ENCODE data around the gene ABHD1. TPM values are rescaled to one million over a fixed set of nuclear protein-coding genes. Genes with fewer than 3 reads are reported as not detected.
"Not testable (repeated sequence)": the region's sequence is repeated elsewhere in the genome, so short reads cannot be mapped to it uniquely, and the experiment has no call there.

Gene ABHD1
- 0.10 TPM in 1 of 2 replicates, not detected in the other for total RNA-seq

GRCh38 chr2:27123302-27124150, at the start of gene ABHD1:
Gene ABHD1 (plus strand): TSS chr2:27123815. CDS start chr2:27123949, 134 bp downstream.
- no peak for DNase-seq (ENCODE audit: low read depth)

- no peak for DNase-seq (ENCODE audit: low read depth)
Observed at GRCh38 chr2:27074738-27075565, 48.7 kb upstream of the ABHD1 start.

- not testable (repeated sequence) for DNase-seq (ENCODE audit: low read depth)
Observed at GRCh38 chr2:27075566-27075871, 48.1 kb upstream of the ABHD1 start.

- DNase-seq (ENCODE audit: low read depth), result no peak
Observed at GRCh38 chr2:27076323-27076722, 47.3 kb upstream of the ABHD1 start.

GRCh38 chr2:27077231-27077630, 46.4 kb upstream of the ABHD1 start:
- DNase-seq (ENCODE audit: low read depth), result no peak

- DNase-seq (ENCODE audit: low read depth), result no peak
Observed at GRCh38 chr2:27078267-27079194, 45.1 kb upstream of the ABHD1 start, which contains the start of gene EMILIN1. Gene EMILIN1 (plus strand): TSS chr2:27078615. CDS start chr2:27079066, 451 bp downstream.

GRCh38 chr2:27079233-27080139, 44.1 kb upstream of the ABHD1 start:
- no peak for DNase-seq (ENCODE audit: low read depth)

GRCh38 chr2:27080140-27080469, 43.5 kb upstream of the ABHD1 start:
- no peak for DNase-seq (ENCODE audit: low read depth)

- DNase-seq (ENCODE audit: low read depth), result no peak
Observed at GRCh38 chr2:27080603-27080936, 43.0 kb upstream of the ABHD1 start.

GRCh38 chr2:27081984-27082772, 41.4 kb upstream of the ABHD1 start:
- no peak for DNase-seq (ENCODE audit: low read depth)

GRCh38 chr2:27082773-27083409, 40.7 kb upstream of the ABHD1 start:
- no peak for DNase-seq (ENCODE audit: low read depth)

GRCh38 chr2:27083410-27084296, 40.0 kb upstream of the ABHD1 start:
- DNase-seq (ENCODE audit: low read depth), result no peak

GRCh38 chr2:27084297-27085061, 39.1 kb upstream of the ABHD1 start:
- no peak for DNase-seq (ENCODE audit: low read depth)

GRCh38 chr2:27085062-27085672, 38.4 kb upstream of the ABHD1 start:
- DNase-seq (ENCODE audit: low read depth), result no peak

- DNase-seq (ENCODE audit: low read depth), result peak; percentile 33
Observed at GRCh38 chr2:27085673-27086089, 37.9 kb upstream of the ABHD1 start.

GRCh38 chr2:27086090-27086723, 37.4 kb upstream of the ABHD1 start:
- peak; percentile 67 for DNase-seq (ENCODE audit: low read depth)
